Activated T-cell treated with anti-CD3 and anti-CD28 coated beads, Interleukin-2, amount 50 U/mL, for 48 hours (primary cell): ENCODE results near the gene STRN4.

Experiments
- DNase-seq, 2 experiments: peaks; one replicate each; pipeline ENCODE4 v3.0.0-alpha.2; 2020

The STRN4 gene

GRCh38 chr19:46704379-46705076, 41.7 kb downstream of the STRN4 start:
- peak; percentile 93 to 97 for DNase-seq

GRCh38 chr19:46700704-46701103, 45.5 kb downstream of the STRN4 start:
- DNase-seq = no peak

- no peak for DNase-seq
These were observed 47.6 kb downstream of the STRN4 start for GRCh38 chr19:46698395-46699321.

- peak; percentile 37 to 48 for DNase-seq
These were observed 48.9 kb downstream of the STRN4 start for GRCh38 chr19:46697204-46697960.

DNA sequence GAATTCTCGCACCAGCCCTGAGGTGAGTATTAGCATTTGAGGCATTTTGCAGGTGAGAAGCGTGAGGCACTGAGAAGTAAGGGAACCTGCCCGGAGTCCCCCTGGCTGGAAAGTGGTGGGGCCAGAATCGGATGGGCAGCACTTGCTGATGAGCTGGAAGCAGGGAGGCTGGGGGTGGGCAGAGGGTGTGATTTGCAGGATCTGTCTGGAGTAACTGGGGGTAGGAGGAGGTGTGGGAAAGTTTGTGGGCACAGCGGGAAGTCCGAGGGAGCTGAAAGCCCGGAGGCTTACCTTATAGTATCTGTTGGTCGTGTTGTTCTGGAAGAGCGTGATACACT, 49.4 kb downstream of the STRN4 start:
- no peak for DNase-seq

GRCh38 chr19:46696052-46696451, 50.2 kb downstream of the STRN4 start:
- DNase-seq = no peak

DNA sequence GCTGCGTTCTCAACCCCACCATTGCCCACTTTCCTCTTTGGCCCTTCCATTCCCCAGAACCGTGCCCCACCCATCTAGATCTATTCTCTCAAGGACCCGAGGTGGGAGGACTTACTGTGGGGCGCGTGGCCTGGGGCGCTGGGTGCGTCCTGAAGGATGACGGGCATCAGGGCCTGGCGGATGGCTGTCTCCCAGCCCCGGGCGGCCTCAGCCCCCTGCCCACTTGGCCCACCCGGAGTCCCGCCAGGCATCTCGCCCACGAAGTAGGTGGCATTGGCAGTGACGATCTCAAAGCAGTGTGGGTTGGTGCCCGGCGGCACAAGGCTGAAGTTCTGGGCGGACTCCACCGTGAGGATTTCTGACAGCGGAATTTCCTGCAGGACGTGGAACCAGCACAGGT, 52.5 kb downstream of the STRN4 start:
- DNase-seq = no peak

DNA sequence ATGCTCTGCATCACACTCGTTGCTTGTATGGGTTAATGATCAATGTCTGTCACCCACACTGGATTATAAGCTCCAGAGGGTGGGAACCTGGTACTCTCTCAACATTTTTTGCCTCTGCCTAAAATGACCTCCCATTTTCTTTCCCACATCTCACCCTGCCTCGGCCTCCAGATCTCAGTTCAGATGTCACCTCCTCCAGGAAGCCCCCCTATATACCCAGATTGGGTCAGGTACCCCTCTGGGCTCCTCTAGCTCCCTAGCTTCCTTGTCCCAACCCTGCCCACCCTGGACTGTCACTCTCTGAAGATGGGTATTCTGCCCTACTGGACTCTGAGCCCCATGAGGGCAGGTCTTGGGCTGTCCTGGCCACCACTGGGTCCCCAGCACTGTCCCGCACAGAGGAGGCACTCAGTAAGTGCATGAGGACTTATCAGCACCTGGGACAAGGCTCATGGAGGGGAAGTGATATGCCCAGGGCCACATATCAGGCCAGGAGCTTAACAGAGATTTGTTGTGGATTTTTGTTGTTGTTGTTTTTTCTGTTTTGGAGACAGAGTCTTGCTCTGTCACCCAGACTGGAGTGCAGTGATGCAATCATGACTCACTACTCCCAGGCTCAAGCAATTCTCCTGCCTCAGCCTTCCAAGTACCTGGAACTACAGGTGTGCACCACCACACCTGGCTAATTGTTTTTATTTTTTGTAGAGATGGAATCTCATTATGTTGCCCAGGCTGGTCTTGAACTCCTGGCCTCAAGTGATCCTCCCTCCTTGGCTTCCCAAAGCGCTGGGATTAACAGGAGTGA, 53.1 kb downstream of the STRN4 start:
- no peak for DNase-seq

DNA sequence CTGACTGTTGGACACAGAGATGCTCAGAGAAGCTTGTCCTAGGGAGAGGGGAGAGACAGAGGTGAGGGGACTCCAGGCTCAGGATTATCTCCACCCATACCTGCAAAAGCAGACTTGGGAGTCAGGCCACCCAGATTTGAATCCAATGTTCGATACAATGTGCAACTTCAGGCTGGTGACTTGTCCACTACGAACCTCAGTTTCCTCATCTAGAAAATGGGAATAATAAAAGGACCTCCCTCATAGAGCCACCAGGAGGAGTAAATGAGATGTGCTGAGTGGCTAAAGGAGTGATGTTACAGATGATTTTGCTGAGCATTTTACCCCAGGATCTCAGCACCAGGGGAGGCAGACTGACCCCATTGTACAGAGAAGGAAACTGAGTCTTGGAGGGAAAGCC, 54.3 kb downstream of the STRN4 start:
- no peak for DNase-seq

DNA sequence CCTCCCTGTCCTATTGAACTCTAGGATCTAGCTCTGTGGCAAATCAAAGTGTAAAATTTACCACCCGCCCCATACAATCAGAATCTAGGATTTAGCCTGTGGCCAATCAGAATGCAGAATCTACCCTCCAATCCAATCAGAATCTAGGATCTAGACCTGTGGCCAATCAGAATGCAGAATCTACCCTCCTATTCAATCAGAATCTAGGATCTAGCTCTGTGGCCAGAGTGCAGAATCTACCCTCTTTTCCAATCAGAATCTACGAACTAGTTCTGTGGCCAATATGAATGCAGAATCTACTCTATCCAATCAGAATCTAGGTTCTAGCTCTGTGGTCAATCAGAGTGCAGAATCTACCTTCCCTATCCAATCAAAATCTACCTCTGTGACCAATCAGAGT, 55.1 kb downstream of the STRN4 start:
- DNase-seq = no peak

DNA sequence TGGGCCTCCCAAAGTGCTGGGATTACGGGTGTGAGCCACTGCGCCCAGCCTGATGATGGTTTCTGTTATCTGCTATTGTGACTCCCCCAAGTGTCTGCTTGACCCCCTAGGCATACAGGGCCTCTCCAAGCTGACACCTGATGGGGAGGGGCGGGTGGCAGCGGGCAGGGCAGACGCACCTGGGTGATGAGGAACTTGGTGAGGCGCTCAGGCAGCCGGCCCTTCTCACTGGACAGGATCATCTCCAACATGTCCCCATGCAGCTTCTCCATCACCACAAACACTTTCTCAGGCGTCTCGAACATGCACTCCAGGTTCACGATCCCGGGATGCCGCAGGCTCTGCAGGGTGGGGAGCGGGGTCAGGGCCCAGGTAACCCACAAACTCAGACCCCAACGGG, 56.9 kb downstream of the STRN4 start:
- DNase-seq = no peak

GRCh38 chr19:46687438-46688145, 58.7 kb downstream of the STRN4 start:
- DNase-seq = no peak

GRCh38 chr19:46685189-46685588, 61.1 kb downstream of the STRN4 start:
- no peak for DNase-seq

DNA sequence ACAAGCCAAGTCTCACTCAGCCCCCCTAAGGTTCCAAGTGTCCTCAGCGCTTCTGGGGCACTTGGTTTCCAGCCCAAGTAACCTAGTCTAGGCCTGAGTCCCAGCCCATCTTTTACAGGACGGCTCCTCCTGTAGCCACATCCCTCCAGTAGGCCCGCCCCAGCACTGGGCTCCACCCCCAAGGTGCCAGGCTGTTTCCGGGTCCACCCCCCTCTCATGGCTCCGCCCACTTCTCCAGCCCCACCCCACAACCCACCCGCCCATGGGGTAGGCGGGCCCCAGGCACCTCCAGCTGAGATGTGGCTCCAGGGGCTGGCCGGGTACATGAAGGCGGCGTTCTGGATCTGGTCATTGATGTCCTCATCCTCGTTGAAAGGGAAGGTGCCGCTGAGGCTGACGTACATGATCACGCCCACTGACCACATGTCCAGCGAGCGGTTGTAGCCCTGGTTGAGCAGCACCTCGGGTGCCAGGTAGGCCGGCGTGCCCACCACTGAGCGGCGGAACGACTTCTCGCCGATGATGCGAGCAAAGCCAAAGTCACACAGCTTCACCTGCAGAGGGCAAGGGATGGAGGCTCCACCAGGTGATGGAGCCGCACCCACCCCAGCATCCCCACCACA, 68.0 kb downstream of the STRN4 start:
- peak; percentile 79 to 84 for DNase-seq

- DNase-seq = peak in 1 of 2 experiments; percentile 21
These were observed 71.7 kb downstream of the STRN4 start for GRCh38 chr19:46674416-46675178.

DNA sequence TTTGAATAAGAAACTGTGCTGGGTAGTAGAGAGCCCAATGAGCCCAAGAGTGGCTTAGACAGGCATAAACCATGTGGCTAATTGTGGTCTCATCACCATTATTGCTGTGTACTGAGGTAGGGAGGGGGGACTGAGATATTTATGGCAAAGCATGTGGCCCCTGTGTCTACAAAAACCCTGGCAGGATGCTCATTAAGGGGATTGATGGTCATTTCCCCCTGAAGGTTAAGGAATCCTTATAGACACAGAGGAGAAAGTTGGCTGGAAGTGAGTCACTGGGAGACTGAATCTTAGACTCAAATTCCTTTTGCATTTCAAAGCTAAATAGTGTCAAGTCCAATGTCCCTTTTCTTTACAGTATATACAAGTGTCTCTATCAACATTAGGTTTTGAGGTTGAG, 75.4 kb downstream of the STRN4 start:
- DNase-seq = no peak
